NCI-H2107 treated with DMSO at 0.1 percent for 48 hours (cell line): ENCODE measurements around the gene KATNB1.

ENCODE experiments used
- DNase-seq: peaks from one replicate; lab custom pipeline; 2025; ENCODE audit not compliant: unreplicated experiment; lab: John Stamatoyannopoulos, UW

The KATNB1 gene, protein sequence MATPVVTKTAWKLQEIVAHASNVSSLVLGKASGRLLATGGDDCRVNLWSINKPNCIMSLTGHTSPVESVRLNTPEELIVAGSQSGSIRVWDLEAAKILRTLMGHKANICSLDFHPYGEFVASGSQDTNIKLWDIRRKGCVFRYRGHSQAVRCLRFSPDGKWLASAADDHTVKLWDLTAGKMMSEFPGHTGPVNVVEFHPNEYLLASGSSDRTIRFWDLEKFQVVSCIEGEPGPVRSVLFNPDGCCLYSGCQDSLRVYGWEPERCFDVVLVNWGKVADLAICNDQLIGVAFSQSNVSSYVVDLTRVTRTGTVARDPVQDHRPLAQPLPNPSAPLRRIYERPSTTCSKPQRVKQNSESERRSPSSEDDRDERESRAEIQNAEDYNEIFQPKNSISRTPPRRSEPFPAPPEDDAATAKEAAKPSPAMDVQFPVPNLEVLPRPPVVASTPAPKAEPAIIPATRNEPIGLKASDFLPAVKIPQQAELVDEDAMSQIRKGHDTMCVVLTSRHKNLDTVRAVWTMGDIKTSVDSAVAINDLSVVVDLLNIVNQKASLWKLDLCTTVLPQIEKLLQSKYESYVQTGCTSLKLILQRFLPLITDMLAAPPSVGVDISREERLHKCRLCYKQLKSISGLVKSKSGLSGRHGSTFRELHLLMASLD

DNA sequence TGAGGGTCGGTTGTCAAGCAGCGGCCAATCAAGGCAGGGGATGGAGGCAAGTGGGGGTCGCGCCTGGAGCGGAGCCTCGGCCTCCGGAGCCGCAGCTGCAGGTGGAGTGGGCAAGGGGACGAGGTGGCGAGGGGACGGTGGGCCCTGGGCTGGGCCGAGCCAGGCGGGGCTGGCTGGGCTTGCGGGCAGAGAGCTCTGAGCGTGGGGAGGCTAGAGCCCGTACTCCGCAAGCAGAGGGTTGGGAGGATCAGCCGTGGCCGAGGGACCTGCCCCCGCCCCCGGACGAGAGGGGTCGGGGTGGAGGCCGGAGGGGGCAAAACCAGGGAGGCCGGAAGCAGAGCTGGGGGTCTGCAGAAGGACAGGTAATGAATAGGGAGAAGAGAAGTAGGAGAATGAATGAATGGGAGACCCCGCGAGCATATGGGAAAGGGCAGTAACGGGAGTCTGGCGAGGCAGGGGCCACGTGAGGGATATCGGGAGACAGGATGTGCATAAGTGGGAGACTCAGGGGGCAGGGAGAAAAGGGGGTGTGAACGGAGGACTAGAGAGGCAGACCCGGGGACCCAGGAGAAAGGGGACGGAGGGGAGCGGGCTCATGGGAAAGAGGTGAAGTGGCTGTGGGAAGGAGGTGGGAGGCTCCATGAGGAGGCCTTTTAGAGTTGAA, at the start of gene KATNB1:
Gene KATNB1, plus strand, starts transcription at position 16 of the 664 bp plus-strand sequence. CDS start 1,474 bp downstream, outside the sequence.
- no peak for DNase-seq

DNA sequence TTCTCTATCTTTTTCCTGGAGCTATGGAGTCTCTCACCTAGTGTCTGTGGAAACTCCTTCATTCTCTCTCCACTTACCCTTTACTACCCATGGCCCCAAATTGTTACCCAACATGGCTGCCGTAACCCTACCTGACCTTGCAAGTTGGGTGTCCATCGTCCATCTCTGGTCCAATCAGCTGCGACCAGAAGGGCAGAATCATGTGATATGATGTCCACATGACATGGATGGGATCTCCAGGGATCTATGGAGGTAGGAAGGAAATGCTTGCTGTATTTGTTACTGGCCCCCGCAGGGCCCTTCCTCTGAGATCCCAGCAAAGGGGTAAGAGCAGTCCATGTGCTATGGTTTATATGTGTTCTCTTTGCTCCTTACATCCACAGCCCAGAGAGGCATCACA, 49.0 kb upstream of the KATNB1 start:
- DNase-seq, result no peak

DNA sequence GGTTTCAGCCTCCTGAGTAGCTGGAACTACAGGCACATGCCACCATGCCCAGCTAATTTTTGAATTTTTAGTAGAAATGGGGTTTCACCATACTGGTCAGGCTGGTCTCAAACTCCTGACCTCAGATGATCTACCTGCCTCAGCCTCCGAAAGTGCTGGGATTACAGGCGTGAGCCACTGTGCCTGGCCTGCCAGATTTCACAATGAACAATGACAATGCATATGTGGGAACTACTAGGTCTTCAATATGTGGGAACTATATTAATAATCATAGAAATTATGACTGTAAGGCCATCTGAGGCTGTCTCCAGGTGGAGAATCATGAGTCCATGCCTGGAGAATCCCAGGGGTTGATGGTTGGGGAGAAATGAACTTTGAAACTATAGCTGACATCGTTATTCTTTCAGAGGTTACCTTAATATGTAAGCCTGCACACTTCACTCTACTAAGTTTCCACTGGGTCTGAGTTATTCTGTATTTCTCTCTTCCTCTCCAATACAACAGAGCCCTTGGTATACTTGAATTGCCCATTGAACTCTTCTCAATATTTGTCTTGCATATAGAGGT, 48.1 kb upstream of the KATNB1 start:
- DNase-seq, result no peak

DNA sequence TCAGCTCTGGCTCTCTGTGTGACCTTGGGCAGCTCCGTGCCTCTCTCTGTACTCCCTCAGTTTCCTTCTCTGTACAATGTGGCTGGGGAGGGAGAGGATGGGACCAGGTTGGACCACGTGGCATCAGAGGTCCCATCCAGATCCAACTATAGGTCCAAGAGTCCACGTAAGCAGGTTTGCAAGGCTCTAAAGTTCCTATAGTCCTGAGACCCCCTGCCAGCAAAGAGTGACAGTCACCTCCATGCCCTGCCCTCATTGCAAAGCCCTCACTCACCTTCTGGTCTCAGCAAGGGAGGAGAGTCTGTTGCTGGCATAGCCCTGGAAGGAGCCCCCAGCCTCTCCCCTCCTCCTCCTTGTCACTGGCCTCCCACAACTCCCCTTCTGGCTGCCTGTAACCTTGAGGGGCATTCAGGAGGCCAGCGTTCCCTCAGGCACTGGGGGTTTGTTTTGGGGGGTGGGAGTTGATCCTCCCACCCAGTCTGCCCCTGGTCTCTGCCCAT, 47.0 kb upstream of the KATNB1 start:
- no peak for DNase-seq

DNA sequence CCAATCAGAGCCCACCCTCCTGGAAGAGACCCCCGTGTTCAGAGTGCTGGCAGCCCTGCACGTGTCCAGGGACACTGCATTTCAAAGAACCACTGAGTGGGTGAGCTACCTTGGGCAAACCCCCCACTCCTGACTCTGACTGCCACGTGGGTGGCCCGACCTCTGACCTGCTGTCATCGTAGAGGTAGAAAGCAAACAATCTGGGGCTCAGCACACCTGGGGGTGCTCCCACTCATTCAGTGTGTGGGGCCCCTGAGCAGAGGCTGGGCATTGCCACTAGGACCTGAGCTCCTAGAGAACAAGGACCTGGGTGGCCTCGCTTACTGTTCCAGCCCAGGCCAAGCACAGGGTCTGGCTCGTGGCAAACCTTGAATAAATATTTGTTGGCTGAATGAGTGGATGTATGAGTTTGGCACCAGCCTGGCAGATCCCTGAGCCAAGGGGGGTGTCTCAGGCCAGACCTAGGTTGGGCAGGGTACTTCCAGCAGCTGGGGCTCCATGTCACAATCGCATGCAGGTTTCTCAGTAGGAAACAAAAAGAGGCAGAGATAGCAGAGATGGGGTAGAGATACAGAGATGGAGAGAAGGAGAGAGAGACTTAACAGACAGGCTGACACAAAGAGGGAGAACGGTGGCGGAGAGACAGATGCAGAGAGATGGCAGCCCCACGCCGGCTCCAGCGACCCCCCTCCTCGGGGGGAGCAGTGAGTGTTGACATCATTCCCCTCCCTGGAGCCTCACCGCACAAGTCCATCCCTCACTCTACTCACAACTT, 46.4 kb upstream of the KATNB1 start:
- no peak for DNase-seq

DNA sequence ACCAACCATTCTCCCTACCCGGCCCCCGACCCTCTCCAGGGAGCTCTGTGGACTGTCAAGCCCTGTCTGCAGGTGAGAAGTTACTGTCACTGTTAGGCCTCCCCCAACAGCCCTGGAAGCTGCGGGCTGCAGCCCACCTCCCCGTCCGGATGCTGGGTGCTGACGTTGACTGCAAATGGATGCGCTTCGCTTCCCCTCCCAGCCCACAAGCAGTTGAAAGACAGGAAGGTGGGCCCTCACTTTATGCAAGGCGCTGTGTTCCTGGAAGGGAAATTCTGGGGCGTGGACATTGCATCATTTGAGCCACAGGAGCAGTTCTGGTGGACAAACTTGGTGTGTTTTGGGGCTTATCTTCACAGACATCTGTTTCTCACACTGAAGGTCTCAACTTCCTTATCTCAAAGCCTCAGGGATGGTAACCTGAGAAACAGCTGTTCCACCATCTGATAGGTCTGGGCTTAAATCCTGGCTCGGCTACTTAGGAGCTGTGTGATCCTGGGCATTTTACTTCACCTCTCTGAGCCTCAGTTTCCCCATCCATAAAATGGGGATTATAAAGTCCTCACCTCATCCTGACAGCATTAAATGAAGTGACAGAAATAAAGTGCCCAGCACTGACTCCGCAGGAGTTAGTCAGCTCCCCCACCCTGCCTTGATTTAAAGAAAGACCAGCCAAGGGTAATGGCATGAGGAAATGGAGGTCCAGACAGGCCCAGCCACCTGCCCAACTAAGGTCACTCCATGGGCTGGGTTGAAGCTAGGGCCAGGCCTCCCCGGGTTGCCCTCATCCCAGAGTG, 45.6 kb upstream of the KATNB1 start:
- no peak for DNase-seq

DNA sequence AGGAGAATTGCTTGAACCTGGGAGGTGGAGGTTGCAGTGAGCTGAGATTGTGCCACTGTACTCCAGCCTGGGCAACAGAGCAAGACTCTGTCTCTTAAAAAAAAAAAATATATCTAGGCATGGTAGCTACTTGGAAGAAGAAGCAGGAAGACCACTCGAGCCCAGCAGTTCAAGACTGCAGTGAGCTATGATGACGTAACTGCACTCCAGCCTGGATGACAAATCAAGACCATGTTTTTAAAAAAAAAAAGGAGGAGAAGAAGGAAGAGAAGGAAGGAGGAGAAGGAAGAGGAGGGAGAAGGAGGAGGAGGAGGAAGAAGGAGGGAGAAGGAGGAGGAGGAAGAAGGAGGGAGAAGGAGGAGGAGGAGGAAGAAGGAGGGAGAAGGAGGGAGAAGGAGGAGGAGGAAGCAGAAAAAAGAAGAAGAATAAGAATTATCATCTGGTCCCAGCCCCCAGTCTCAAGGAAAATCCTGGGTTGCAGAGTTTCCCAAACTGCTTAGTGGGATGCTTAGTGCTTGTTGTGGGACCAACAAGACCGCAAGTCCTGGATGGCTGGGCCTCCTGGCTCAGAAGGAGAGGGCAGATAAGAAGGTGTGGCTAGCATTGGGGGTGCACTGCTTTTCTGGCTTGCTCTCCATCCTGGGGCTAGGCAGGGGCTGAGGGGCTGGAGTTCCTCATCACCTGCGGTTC, 44.6 kb upstream of the KATNB1 start:
- no peak for DNase-seq

DNA sequence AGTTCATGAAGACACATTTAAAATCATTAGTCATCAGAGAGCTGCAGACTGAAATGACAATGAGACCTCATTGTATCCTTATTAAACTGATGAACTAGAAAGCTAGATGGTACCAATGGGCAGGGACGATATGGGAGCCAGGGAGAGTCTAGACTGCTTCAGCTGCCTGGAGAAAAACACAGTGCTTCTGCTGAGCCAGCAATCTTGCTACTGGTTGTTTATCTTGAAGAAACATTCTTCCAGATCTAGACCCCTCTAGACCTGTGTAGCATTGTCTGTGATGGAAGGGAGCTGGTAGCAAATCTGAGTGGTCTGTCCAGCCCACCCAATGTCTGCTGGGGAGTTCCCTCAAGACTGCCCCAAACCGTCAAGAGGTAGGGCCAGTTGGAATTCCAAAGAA, 42.9 kb upstream of the KATNB1 start:
- no peak for DNase-seq

DNA sequence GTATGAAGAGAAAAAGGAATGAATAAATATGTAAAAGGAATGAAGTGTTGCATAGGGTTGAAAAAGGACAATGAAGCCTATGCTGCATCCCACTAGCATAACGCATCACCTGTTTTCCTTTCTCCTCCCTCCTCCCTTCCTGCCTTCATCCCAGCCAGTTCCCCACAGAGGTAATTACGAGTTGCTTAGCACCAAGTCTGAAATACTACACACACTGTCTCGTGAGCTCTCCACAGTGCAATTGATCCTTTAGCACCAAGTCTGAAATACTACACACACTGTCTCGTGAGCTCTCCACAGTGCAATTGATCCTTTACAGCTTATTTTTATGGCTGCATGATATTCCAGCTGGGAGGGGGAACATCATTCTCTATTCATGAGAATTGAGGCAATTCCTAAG, 42.0 kb upstream of the KATNB1 start:
- DNase-seq, result peak; percentile 17

DNA sequence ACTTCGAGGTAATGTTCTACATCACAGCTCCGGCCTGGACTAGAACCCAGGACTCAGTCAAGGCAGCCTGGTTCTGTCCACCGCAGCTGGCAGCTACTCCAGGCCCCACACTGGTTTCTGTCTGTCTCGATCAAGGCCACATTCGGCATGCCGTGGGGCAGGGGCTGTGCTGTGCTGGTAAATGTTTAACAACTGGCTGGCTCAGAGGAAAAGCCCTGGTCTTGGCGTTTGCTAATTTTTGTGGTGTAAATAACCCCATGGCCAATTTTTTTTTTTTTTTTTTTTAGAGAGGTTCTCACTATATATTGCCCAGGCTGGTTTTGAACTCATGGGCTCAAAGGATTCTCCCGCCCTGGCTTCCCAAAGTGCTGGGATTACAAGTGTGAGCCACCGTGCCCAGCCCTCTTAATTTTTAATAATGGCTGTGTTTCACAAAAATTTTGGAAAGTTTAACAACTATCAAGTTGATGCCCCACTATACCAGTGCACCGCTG, 41.3 kb upstream of the KATNB1 start:
- DNase-seq, result no peak

DNA sequence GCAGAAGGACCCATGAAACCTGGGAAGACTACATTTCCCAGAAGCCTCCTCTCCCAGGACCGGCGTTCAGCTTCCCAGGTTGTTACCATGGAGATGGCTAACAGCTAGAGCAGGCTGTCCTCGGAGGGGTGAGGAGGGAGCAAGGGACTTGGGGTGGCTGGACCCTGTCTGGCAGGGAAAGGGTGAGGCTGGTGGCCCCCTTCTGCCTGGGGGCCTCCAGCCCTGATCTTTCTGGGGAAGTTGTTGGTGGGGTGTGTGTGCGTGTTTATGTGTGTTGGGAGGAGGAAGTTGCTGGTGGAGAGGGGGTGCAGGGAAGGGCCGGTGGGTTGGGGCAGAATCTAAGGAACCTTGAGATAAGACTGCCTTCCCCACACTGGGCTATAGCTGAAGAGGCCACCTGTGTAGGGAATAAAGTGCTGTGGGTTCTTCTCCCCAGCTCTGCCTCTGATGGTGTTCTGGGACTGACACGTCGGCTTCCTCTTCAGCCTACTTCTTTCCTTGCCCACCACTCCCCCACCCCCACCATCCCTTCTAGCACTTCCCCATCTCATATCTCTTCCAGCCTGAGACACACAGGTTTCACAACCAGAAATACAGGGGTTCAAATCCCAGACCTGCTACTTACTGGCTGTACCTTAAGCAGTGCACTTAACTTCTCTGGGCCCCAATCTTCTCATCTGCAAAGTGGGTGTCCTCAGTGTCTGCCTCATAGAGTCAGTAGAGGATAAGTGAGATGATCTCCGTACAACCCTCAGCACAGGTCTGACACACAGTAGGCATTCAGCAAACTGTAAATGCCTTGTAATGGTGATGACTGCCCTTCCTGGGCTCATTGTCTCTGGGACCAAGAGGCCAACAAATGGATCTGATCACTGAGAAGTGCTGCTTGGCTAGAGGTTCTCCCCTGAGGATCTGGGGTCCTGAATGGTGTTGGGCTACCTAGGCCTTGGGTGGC, 40.6 kb upstream of the KATNB1 start, which contains the start of gene DRC7:
Gene DRC7, plus strand, starts transcription at position 82 of the 955 bp plus-strand sequence. CDS start 3,144 bp downstream, outside the sequence.
- no peak for DNase-seq

DNA sequence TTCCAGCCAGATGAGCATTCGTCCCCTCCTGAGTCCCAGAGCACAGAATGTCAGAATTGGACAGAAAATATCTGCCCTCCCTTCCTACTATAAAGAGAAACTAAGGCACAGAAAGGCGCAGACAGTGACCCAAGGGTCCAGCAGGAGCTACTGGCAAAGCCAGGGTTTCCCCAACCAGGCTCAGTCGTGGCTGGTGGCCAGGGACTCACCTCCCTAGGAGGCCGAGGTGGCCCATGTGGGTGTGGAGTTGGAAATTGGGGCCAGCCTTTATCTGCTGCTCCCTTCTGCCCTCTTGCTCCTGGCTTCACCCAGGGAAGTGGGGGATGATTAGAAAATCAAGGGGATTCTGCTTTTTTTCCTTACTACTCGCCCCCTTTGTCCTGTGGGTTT, 39.9 kb upstream of the KATNB1 start:
- no peak for DNase-seq

DNA sequence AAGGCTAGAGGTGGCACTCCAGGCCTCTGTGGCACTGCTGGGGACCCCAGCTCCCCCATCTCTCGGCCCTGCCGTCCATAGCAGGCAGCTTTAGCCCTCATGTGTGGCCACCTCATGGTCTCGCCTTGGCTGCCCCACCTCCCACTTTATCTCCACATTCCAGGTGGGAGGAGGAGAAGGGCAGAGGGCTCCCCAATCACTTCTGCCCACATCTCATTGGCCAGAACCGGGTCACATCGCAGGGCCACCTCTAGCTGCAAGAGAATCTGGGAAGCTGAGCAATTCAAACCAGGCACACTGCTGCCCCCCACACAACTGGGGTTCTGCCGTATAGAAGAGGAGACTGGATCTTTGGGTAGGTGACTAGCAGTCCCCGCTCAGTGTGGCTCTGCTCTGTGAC, 39.3 kb upstream of the KATNB1 start:
- DNase-seq, result no peak

DNA sequence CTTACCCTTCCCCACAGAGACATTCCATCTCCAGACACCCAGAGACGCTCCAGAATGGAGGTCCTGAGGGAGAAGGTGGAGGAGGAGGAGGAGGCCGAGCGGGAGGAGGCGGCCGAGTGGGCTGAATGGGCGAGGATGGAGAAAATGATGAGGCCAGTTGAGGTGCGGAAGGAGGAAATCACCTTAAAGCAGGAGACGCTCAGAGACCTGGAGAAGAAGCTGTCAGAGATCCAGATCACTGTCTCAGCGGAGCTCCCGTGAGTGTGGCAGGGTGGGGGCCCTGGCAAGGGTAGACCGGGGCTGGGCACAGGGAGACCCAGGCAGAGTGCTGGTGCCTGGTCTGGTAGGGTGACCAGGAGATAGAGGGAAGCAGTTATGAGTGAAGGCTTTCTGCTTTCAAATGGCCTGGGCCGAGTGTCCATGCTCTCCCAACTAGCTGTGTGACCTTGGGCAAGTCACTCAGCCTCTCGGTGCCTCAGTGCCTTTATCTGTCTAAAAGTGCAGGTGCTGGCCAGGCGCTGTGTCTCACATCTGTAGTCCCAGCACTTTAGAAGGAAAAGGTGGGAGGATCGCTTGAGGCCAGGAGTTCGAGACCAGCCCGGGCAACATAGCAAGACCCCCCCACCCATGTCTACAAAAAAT, 37.6 kb upstream of the KATNB1 start:
- DNase-seq, result no peak

DNA sequence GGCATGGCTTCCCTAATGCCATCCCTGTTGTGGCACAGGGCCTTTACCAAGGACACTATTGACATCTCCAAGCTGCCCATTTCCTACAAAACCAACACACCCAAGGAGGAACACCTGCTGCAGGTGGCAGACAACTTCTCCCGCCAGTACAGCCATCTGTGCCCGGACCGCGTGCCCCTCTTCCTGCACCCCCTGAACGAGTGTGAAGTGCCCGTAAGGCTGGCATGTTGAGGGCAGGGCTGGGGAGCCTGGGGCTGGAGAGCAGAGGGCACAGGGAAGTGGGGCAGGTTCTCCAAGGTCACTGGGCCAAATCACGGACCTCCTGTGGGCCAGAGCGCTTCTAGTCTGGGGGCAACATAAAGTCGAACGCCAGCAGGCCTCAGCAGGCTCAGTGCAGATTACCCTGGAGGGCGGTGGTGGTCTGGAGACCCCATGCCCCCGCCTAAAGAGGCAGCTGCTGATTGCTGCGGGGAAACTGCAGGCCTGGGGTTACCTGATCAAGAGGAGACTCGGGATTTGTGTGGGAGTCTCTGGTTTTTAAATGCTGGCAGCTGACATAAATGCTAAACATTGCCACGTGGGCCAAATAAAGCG, 36.7 kb upstream of the KATNB1 start:
- DNase-seq, result no peak

DNA sequence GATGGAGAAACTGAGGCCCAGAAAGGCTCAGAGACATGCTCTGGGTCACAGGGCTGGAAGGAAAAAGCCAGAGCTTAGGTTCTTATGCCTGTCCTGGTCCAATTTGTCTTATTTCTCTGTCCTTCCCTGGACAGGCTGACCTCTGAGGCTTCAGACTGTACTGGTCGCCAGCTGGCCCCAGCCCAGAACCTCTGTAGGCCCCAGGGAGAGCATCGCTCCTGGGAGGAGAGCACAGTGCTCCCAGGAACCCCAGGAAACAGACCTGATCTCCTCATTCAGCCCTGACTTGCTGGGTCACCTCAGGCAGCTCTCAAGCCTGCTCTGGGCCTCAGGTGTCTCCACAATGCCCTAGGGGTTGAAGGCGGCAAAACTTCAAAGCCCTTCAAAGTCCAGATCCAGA, 36.1 kb upstream of the KATNB1 start:
- no peak for DNase-seq

DNA sequence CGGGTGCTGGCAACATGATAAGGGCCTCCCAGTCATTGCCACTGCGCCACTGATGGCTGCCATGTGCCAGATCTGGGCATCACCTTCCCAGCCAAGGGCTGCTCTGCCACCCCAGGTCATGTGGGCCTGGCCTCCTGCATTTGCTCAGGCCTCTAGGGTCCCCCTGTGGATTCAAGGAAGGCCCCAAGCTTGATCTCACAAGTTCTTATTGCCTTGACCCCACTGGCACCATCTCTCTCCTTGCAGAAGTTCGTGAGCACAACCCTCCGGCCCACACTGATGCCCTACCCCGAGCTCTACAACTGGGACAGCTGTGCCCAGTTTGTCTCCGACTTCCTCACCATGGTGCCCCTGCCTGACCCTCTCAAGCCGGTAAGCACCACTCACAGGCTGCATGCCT, 35.7 kb upstream of the KATNB1 start:
- no peak for DNase-seq
